ENCODE data around the gene AGPAT1.

- TF ChIP-seq EZH2 (IDR thresholded peaks at IDR 0.05; ENCODE audit: low read depth, low read length, severe bottlenecking) (no peak), CTCF (IDR thresholded peaks at IDR 0.05; ENCODE audit: control extremely low read depth in 1 of 3, insufficient read depth in 1 of 3, low read depth in 1 of 3, low read length in 3 of 3) (no peak), CHD1 (IDR thresholded peaks at IDR 0.05; ENCODE audit: low read depth, low read length) (no peak), CREB1 (IDR thresholded peaks at IDR 0.05) (peak; percentile 35; the same call in 1 of the 2 replicates), GABPA (IDR thresholded peaks at IDR 0.05; ENCODE audit: borderline replicate concordance, insufficient read depth, low read length) (no peak), PHF8 (conservative IDR thresholded peaks at IDR 0.05; ENCODE audit: low read depth, low read length) (no peak)
- TF ChIP-seq, protein P1, sequence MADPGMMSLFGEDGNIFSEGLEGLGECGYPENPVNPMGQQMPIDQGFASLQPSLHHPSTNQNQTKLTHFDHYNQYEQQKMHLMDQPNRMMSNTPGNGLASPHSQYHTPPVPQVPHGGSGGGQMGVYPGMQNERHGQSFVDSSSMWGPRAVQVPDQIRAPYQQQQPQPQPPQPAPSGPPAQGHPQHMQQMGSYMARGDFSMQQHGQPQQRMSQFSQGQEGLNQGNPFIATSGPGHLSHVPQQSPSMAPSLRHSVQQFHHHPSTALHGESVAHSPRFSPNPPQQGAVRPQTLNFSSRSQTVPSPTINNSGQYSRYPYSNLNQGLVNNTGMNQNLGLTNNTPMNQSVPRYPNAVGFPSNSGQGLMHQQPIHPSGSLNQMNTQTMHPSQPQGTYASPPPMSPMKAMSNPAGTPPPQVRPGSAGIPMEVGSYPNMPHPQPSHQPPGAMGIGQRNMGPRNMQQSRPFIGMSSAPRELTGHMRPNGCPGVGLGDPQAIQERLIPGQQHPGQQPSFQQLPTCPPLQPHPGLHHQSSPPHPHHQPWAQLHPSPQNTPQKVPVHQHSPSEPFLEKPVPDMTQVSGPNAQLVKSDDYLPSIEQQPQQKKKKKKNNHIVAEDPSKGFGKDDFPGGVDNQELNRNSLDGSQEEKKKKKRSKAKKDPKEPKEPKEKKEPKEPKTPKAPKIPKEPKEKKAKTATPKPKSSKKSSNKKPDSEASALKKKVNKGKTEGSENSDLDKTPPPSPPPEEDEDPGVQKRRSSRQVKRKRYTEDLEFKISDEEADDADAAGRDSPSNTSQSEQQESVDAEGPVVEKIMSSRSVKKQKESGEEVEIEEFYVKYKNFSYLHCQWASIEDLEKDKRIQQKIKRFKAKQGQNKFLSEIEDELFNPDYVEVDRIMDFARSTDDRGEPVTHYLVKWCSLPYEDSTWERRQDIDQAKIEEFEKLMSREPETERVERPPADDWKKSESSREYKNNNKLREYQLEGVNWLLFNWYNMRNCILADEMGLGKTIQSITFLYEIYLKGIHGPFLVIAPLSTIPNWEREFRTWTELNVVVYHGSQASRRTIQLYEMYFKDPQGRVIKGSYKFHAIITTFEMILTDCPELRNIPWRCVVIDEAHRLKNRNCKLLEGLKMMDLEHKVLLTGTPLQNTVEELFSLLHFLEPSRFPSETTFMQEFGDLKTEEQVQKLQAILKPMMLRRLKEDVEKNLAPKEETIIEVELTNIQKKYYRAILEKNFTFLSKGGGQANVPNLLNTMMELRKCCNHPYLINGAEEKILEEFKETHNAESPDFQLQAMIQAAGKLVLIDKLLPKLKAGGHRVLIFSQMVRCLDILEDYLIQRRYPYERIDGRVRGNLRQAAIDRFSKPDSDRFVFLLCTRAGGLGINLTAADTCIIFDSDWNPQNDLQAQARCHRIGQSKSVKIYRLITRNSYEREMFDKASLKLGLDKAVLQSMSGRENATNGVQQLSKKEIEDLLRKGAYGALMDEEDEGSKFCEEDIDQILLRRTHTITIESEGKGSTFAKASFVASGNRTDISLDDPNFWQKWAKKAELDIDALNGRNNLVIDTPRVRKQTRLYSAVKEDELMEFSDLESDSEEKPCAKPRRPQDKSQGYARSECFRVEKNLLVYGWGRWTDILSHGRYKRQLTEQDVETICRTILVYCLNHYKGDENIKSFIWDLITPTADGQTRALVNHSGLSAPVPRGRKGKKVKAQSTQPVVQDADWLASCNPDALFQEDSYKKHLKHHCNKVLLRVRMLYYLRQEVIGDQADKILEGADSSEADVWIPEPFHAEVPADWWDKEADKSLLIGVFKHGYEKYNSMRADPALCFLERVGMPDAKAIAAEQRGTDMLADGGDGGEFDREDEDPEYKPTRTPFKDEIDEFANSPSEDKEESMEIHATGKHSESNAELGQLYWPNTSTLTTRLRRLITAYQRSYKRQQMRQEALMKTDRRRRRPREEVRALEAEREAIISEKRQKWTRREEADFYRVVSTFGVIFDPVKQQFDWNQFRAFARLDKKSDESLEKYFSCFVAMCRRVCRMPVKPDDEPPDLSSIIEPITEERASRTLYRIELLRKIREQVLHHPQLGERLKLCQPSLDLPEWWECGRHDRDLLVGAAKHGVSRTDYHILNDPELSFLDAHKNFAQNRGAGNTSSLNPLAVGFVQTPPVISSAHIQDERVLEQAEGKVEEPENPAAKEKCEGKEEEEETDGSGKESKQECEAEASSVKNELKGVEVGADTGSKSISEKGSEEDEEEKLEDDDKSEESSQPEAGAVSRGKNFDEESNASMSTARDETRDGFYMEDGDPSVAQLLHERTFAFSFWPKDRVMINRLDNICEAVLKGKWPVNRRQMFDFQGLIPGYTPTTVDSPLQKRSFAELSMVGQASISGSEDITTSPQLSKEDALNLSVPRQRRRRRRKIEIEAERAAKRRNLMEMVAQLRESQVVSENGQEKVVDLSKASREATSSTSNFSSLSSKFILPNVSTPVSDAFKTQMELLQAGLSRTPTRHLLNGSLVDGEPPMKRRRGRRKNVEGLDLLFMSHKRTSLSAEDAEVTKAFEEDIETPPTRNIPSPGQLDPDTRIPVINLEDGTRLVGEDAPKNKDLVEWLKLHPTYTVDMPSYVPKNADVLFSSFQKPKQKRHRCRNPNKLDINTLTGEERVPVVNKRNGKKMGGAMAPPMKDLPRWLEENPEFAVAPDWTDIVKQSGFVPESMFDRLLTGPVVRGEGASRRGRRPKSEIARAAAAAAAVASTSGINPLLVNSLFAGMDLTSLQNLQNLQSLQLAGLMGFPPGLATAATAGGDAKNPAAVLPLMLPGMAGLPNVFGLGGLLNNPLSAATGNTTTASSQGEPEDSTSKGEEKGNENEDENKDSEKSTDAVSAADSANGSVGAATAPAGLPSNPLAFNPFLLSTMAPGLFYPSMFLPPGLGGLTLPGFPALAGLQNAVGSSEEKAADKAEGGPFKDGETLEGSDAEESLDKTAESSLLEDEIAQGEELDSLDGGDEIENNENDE (IDR thresholded peaks at IDR 0.05; ENCODE audit: insufficient replicate concordance, low read length) = no peak
- TF ChIP-seq, protein P2, sequence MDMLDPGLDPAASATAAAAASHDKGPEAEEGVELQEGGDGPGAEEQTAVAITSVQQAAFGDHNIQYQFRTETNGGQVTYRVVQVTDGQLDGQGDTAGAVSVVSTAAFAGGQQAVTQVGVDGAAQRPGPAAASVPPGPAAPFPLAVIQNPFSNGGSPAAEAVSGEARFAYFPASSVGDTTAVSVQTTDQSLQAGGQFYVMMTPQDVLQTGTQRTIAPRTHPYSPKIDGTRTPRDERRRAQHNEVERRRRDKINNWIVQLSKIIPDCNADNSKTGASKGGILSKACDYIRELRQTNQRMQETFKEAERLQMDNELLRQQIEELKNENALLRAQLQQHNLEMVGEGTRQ (IDR thresholded peaks at IDR 0.05; ENCODE audit: low read length) = no peak
Measured at GRCh38 chr6:32152769-32153563, 22.9 kb downstream of the AGPAT1 start.
